Endothelial cell of umbilical vein (primary cell): ENCODE results near the gene LY9. TPM values are rescaled to one million over a fixed set of nuclear protein-coding genes. Genes with fewer than 3 reads are reported as not detected.

Experiments used
- BruUV-seq: library from RNA; stranded (reverse); fragments of 400-500 nt; replicated peaks from 2 replicates; lab custom pipeline; 2021; lab: Mats Ljungman, UMichigan
- CTCF ChIA-PET: fragments of 300-600, 350-600 bp; sonication (Branson Sonifier 250); formaldehyde crosslinking; loops from one replicate; lab custom pipeline; 2021; ENCODE audit warnings: antibody characterized with exemption, inconsistent platforms; lab: Charles Lee
- POLR2A ChIA-PET: fragments of 300-600, 350-600 bp; sonication (Branson Sonifier 250); formaldehyde crosslinking; loops from one replicate; lab custom pipeline; 2021; ENCODE audit warnings: antibody characterized with exemption, inconsistent platforms; lab: Charles Lee
- DNase-seq: peaks from one replicate; pipeline ENCODE4 v3.0.0-alpha.2; 2011; ENCODE audit warnings: low read depth, low spot score
- FAIRE-seq: peaks from 2 replicates; lab custom pipeline; 2011; peaks lifted over from hg19 to GRCh38; lab: Jason Lieb, UNC
- H2AFZ ChIP-seq: 2 replicates; pipeline ENCODE4 v1.6.0; 2012; ENCODE audit warnings: low read depth, low read length, control low read depth, inconsistent platforms
- H3K27ac ChIP-seq: 2 replicates; pipeline ENCODE4 v1.5.1; 2011; ENCODE audit warnings: low read depth, mild to moderate bottlenecking, control low read depth, low read length, moderate library complexity; ENCODE audit not compliant: insufficient read depth
- H3K27me3 ChIP-seq, 2 experiments: 2 replicates each; pipeline versions ENCODE4 v1.6.0 to v1.6.1; 2011; ENCODE audit warnings: low read length in 2 of 2, mixed read lengths in 1 of 2; ENCODE audit not compliant: control insufficient read depth in 2 of 2, insufficient read depth in 2 of 2
- H3K36me3 ChIP-seq, 2 experiments: 2 replicates in 1 of 2; 3 replicates in 1 of 2; pipeline ENCODE4 v1.5.1; 2011; ENCODE audit warnings: low read length in 2 of 2, mild to moderate bottlenecking in 1 of 2, moderate library complexity in 1 of 2; ENCODE audit not compliant: control insufficient read depth in 2 of 2, insufficient read depth in 2 of 2; ENCODE audit errors: extremely low read depth in 1 of 2
- H3K4me1 ChIP-seq: 3 replicates; pipeline ENCODE4 v1.5.1; 2011; ENCODE audit warnings: mild to moderate bottlenecking, low read length; ENCODE audit not compliant: control insufficient read depth, insufficient read depth; ENCODE audit errors: extremely low read depth
- H3K4me2 ChIP-seq: 2 replicates; pipeline ENCODE4 v1.6.1; 2011; ENCODE audit warnings: low read length, control low read depth, mixed read lengths; ENCODE audit not compliant: insufficient read depth
- H3K4me3 ChIP-seq, 3 experiments: fragments of 200-600 bp in 1 of 3; sonication (generic), shearing (Covaris generic) in 1 of 3; replicated peaks in 1 of 3; 2 replicates each; pipeline ENCODE4 v1.5.1; 2011 to 2016; ENCODE audit warnings: control low read depth in 3 of 3, low read length in 3 of 3, mild to moderate bottlenecking in 2 of 3, inconsistent platforms in 1 of 3, low read depth in 1 of 3, moderate library complexity in 1 of 3; ENCODE audit not compliant: insufficient read depth in 1 of 3
- H3K79me2 ChIP-seq: 2 replicates; pipeline ENCODE4 v1.6.0; 2012; ENCODE audit warnings: low read length, inconsistent platforms; ENCODE audit not compliant: control insufficient read depth, insufficient read depth
- H3K9ac ChIP-seq: replicated peaks from 2 replicates; pipeline ENCODE3; 2011; ENCODE audit warnings: low read length, control low read depth; ENCODE audit not compliant: insufficient read depth; ENCODE audit errors: extremely low read depth
- H3K9me1 ChIP-seq: replicated peaks from 3 replicates; pipeline ENCODE4 v1.6.0; 2011; ENCODE audit warnings: mild to moderate bottlenecking, low read length; ENCODE audit not compliant: control insufficient read depth, insufficient read depth; ENCODE audit errors: extremely low read depth
- H3K9me3 ChIP-seq: replicated peaks from 2 replicates; pipeline ENCODE4 v1.5.1; 2012; ENCODE audit warnings: low read length, inconsistent platforms; ENCODE audit not compliant: control insufficient read depth, insufficient read depth
- H4K20me1 ChIP-seq: replicated peaks from 2 replicates; pipeline ENCODE3; 2011; ENCODE audit warnings: mild to moderate bottlenecking, low read length; ENCODE audit not compliant: control insufficient read depth, insufficient read depth; ENCODE audit errors: extremely low read depth
- CTCF ChIP-seq, 2 donors: IDR thresholded peaks; 1 replicate in 1 of 2; 2 replicates in 1 of 2; pipeline ENCODE4 v1.5.1; 2011; ENCODE audit warnings: low read length in 2 of 2, mild to moderate bottlenecking in 2 of 2, moderate library complexity in 2 of 2, control low read depth in 1 of 2, inconsistent platforms in 1 of 2, low read depth in 1 of 2; ENCODE audit not compliant: insufficient read depth in 1 of 2; ENCODE audit errors: extremely low read depth in 1 of 2
- EZH2 ChIP-seq: IDR thresholded peaks from 2 replicates; pipeline ENCODE4 v1.6.1; 2012; ENCODE audit warnings: borderline replicate concordance, low read depth, mild to moderate bottlenecking, moderate library complexity, low read length, inconsistent platforms; ENCODE audit not compliant: severe bottlenecking
- FOS ChIP-seq: IDR thresholded peaks from 2 replicates; pipeline ENCODE4 v1.6.1; 2011; ENCODE audit warnings: mild to moderate bottlenecking, low read length, moderate library complexity, borderline replicate concordance; ENCODE audit not compliant: insufficient read depth
- GATA2 ChIP-seq: IDR thresholded peaks from 2 replicates; pipeline ENCODE4 v1.7.0; 2011; ENCODE audit warnings: low read depth, mild to moderate bottlenecking, moderate library complexity, mixed read lengths, low read length; ENCODE audit not compliant: insufficient read length, insufficient read depth
- JUN ChIP-seq: IDR thresholded peaks from 2 replicates; pipeline ENCODE4 v1.6.1; 2011; ENCODE audit warnings: borderline replicate concordance, low read depth; ENCODE audit not compliant: insufficient read length, insufficient read depth
- MYC ChIP-seq: IDR thresholded peaks from one replicate; pipeline ENCODE4 v1.6.1; 2011; ENCODE audit warnings: mild to moderate bottlenecking, low read depth, low read length
- POLR2A ChIP-seq: IDR thresholded peaks from 2 replicates; pipeline ENCODE4 v1.6.1; 2012; ENCODE audit warnings: low read depth, mild to moderate bottlenecking, control low read depth, low read length
- POLR2AphosphoS5 ChIP-seq: IDR thresholded peaks from 2 replicates; pipeline ENCODE4 v1.6.1; 2012; ENCODE audit warnings: low read depth, mild to moderate bottlenecking, control low read depth, low read length, moderate library complexity; ENCODE audit not compliant: insufficient read depth
- dilution Hi-C: fragments of 300-500 bp; cut with MboI; formaldehyde crosslinking; loops from one replicate; pipeline ENCODE4 v1.15.0; 2019; ENCODE audit warnings: low sequenced_read_pairs; ENCODE audit not compliant: extremely low pct_ligation_motif_present
- intact Hi-C: fragments of 100-400 bp; cut with micrococcal nuclease; formaldehyde crosslinking; loops from one replicate; pipeline ENCODE4 v1.10.0; 2022
- polyA plus RNA-seq, 4 experiments: library from polyadenylated mRNA; depleted of rRNA in 3 of 4; stranded (reverse) in 3 of 4; unstranded in 1 of 4; fragments of >200 nt; gene quantifications; 2 replicates each; pipeline versions ENCODE4 v1.2.1 to v1.2.3, GENCODE V29; 2011 to 2012; ENCODE audit warnings: missing spikeins in 1 of 4
- total RNA-seq: library from RNA; stranded (reverse); gene quantifications from 2 replicates; pipeline ENCODE4 v1.2.3, GENCODE V29; 2021
- TF ChIP-seq, protein P1 (sequence below): IDR thresholded peaks from 2 replicates; pipeline ENCODE4 v1.6.1; 2011; ENCODE audit not compliant: insufficient read depth, insufficient read length

LY9 gene
- total and polyA plus RNA-seq, 2 donors (not counting 3 experiments of a cell fraction or from before 2014, with no cell fraction given): not detected

DNA sequence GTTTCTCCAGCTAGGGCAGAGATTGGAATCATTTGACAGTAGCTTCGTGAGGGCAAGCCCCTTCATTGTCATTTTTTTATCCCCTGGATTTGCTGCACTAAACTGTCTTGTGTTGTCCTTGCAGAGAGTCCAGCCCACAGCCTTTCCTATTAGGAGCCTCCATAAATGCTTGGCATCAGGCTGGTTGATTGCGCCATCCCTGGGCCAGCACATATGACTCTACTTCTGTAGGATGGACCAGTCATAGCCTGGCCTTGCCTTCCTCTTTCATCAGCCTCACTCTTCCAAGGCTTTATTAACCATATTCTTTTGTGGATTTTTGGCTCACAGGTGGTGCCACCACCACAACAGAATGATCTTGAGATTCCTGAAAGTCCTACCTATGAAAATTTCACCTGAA lies 31.4 kb downstream of the LY9 start:
- ChIA-PET POLR2A (no interaction called here), CTCF (no interaction called here)
- H4K20me1 ChIP-seq: no peaks in the 10 kb centered on the region
- no peaks in the 10 kb centered on the region for H3K79me2 ChIP-seq
- H3K36me3 ChIP-seq: no peaks in the 10 kb centered on the region
- BruUV-seq: no TSS peak
- dilution Hi-C loops: no loop called here
- H2AFZ ChIP-seq: no peak overlapping the region
- no peak overlapping the region for H3K4me2 ChIP-seq
- H3K9me3 ChIP-seq: no peaks in the 10 kb centered on the region
- no peak overlapping the region for H3K27ac ChIP-seq
- H3K27me3 ChIP-seq: no peaks in the 10 kb centered on the region
- H3K4me3 ChIP-seq: no peak overlapping the region
- H3K4me1 ChIP-seq: no peaks in the 10 kb centered on the region
- H3K9me1 ChIP-seq: no peaks in the 10 kb centered on the region
- FAIRE-seq (no peak), DNase-seq (no peak)
- TF ChIP-seq POLR2AphosphoS5 (no peak), POLR2A (no peak), CTCF (IDR thresholded peaks at IDR 0.05; ENCODE audit: extremely low read depth in 1 of 2, insufficient read depth in 1 of 2, low read depth in 1 of 2, low read length in 2 of 2) (no peak), EZH2 (no peak), MYC (no peak), JUN (no peak), FOS (no peak), GATA2 (no peak)
- TF ChIP-seq, protein P1, sequence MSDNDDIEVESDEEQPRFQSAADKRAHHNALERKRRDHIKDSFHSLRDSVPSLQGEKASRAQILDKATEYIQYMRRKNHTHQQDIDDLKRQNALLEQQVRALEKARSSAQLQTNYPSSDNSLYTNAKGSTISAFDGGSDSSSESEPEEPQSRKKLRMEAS: no peak
- intact Hi-C loops: no loop called here
- H3K9ac ChIP-seq: no peak overlapping the region
